ENCODE measurements around the gene ECSCR. TPM values are rescaled to one million over a fixed set of nuclear protein-coding genes. Genes with fewer than 3 reads are reported as not detected.

Gene ECSCR
- total and polyA plus RNA-seq, 2 donors, result 8.7 to 12.2 TPM

DNA sequence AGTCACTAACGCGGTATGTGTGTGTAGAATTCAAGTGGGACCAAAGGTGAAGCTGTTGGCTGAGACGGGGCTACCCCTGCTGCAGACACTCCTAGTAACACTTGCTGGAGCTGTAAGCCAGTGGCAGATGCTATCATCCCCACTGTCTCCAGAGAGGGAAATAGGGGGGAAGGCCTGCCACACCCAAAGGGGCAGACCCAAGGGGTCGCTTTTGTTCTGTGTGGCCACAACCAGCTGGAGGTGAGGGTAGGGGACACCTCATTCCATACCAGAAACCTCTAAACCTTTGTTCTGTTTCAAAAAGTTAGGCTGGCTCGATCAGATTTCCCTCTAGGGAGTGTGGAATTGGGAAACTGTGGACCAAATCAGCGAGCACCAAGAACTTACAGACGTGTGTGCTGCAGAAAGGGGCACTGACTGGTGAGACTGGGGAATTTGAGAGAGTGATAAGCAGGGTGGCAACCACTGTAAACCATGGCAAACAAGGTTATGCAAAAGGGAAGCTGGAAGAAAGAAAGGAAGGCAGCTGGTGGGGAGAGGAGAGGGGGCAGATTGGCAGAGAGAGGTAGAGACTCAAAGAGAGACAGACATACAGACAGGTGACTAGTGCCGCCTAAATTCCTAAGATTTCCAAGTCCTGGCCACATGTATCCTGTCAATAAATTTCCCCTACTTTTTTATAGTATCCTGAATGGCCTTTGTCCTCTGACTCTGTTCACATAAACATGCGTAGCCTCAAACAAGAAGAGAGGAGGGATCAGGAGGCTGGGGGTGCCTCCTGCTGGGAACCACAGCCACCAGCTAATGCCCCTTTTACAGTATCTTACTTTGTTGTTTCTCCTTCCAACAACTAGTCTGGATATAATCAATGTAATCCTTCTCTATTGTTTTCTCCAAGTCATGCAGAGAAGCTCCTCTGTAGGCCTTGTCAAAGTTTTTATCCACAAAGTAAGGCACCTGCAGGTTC, 43.0 kb downstream of the ECSCR start:
- Histone ChIP-seq H3K4me3 (ENCODE audit: low read length in 2 of 2) (no peak overlapping the region), H3K27me3 (ENCODE audit: control insufficient read depth in 2 of 2, insufficient read depth in 1 of 2, low read length in 1 of 2) (no peaks in the 10 kb centered on the region), H3K27ac (ENCODE audit: low read depth in 1 of 2, low read length in 1 of 2) (no peak overlapping the region), H3K4me1 (ENCODE audit: control insufficient read depth in 2 of 2, insufficient read depth in 2 of 2, low read length in 2 of 2) (peaks cover 2 to 15% of the 10 kb centered on the region in 2 donors), H3K36me3 (ENCODE audit: control insufficient read depth in 2 of 2, insufficient read depth in 2 of 2, low read length in 1 of 2) (peaks cover 8 to 23% of the 10 kb centered on the region in 2 donors), H3K9me3 (ENCODE audit: control insufficient read depth in 2 of 2, insufficient read depth in 1 of 2, low read length in 1 of 2) (no peaks in the 10 kb centered on the region)
- DNase-seq (ENCODE audit: low read depth in 6 of 9, low spot score in 9 of 9), result no peak
- WGBS, result 95% methylated on average over 9 of the region's 9 CpGs

DNA sequence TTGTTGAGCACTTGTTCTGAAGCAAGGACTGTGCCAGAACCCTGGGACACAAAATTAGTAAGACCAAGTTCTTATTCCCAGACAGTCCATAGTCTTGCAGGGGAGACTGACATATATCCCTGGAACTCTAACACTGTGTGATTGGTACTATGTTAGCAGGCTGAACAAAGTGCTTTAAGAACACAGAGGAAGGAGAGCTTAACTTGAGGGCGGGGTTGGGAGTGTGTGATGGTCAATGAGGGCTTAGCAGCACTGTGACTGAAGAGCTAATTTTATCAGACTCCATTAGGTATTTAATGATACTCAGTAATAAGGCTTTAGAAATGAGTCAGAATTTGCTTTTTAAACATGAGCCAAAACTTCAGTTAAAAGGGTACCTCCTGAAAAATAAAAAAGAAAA, 43.8 kb downstream of the ECSCR start:
- H3K9me3 ChIP-seq (ENCODE audit: control insufficient read depth in 2 of 2, insufficient read depth in 1 of 2, low read length in 1 of 2), result no peaks in the 10 kb centered on the region
- no peaks in the 10 kb centered on the region for H3K27me3 ChIP-seq (ENCODE audit: control insufficient read depth in 2 of 2, insufficient read depth in 1 of 2, low read length in 1 of 2)
- H3K27ac ChIP-seq (ENCODE audit: low read depth in 1 of 2, low read length in 1 of 2), result no peak overlapping the region
- peaks cover 8 to 17% of the 10 kb centered on the region in 2 donors for H3K36me3 ChIP-seq (ENCODE audit: control insufficient read depth in 2 of 2, insufficient read depth in 2 of 2, low read length in 1 of 2)
- DNase-seq (ENCODE audit: low read depth in 6 of 9, low spot score in 9 of 9), result no peak
- peaks cover 2 to 17% of the 10 kb centered on the region in 2 donors for H3K4me1 ChIP-seq (ENCODE audit: control insufficient read depth in 2 of 2, insufficient read depth in 2 of 2, low read length in 2 of 2)
- H3K4me3 ChIP-seq (ENCODE audit: low read length in 2 of 2), result no peak overlapping the region
- WGBS, result 96% methylated on average over 1 of the region's 1 CpG

DNA sequence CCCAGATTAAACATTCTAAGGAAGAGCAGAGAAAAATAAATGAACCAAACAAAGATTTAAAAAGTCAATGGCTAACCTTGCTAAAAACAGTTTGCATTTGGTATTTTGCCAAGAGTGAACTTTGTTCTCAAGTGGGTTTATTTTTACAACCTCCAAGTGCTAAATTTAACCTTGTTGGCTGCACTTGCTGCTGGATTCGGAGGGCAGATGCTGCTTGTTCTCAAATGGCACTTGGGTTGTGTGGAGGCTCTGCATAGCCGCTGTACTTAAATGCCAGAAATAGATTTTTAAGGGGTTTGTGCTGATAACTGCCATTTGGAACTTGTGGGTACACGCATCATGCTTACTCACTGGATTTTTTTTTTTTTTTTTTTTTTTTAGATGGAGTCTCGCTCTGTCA, 45.3 kb downstream of the ECSCR start:
- Histone ChIP-seq H3K4me1 (ENCODE audit: control insufficient read depth in 2 of 2, insufficient read depth in 2 of 2, low read length in 2 of 2) (peaks cover 2 to 17% of the 10 kb centered on the region in 2 donors), H3K36me3 (ENCODE audit: control insufficient read depth in 2 of 2, insufficient read depth in 2 of 2, low read length in 1 of 2) (peaks cover 8 to 12% of the 10 kb centered on the region in 2 donors), H3K27me3 (ENCODE audit: control insufficient read depth in 2 of 2, insufficient read depth in 1 of 2, low read length in 1 of 2) (no peaks in the 10 kb centered on the region), H3K4me3 (ENCODE audit: low read length in 2 of 2) (no peak overlapping the region), H3K27ac (ENCODE audit: low read depth in 1 of 2, low read length in 1 of 2) (no peak overlapping the region), H3K9me3 (ENCODE audit: control insufficient read depth in 2 of 2, insufficient read depth in 1 of 2, low read length in 1 of 2) (no peaks in the 10 kb centered on the region)
- DNase-seq (ENCODE audit: low read depth in 6 of 9, low spot score in 9 of 9), result no peak
- whole genome bisulfite sequencing, result 34% methylated on average over 4 of the region's 4 CpGs

DNA sequence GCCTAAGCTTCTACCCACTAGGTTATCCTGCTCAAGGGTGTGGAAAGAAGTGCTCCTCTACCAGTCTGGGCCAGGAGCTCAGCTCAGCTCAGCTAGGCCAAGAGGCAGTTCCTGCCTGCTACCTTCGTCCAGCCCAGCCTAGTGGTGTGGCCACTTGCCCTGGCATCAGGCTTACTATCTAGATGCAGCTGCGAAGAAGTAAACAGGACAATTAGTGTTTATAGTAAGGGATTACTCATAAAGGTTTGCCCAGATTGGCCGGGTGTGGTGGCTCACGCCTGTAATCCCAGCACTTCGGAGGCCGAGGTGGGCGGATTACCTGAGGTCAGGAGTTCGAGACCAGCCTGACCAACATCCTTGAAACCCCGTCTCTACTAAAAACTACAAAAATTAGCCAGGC, 45.9 kb downstream of the ECSCR start:
- 98% methylated on average over 9 of the region's 9 CpGs for WGBS
- Histone ChIP-seq H3K4me3 (ENCODE audit: low read length in 2 of 2) (no peak overlapping the region), H3K36me3 (ENCODE audit: control insufficient read depth in 2 of 2, insufficient read depth in 2 of 2, low read length in 1 of 2) (peaks cover 8 to 12% of the 10 kb centered on the region in 2 donors), H3K27ac (ENCODE audit: low read depth in 1 of 2, low read length in 1 of 2) (no peak overlapping the region), H3K27me3 (ENCODE audit: control insufficient read depth in 2 of 2, insufficient read depth in 1 of 2, low read length in 1 of 2) (no peaks in the 10 kb centered on the region), H3K4me1 (ENCODE audit: control insufficient read depth in 2 of 2, insufficient read depth in 2 of 2, low read length in 2 of 2) (peaks cover 2 to 17% of the 10 kb centered on the region in 2 donors), H3K9me3 (ENCODE audit: control insufficient read depth in 2 of 2, insufficient read depth in 1 of 2, low read length in 1 of 2) (no peaks in the 10 kb centered on the region)
- no peak for DNase-seq (ENCODE audit: low read depth in 6 of 9, low spot score in 9 of 9)

DNA sequence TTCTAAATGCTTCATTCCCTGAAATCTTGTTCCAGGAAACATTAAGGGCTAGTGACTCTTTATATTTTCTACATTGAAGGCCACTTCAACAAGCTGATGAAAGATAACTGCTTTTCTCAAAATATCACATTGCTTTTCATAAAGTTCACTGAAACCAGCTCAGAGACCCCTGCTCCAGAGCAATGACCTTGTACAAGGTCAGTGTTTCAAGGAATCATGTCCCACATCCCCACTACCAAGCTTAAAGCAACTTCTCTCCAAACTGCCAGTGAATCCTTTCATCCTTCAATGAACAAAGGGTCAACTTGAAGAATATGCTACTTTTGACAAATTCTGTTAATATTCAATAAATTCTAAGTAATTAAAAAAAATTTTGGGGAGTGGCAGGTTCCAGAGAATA, 46.7 kb downstream of the ECSCR start:
- Histone ChIP-seq H3K4me1 (ENCODE audit: control insufficient read depth in 2 of 2, insufficient read depth in 2 of 2, low read length in 2 of 2) (peaks cover 2 to 17% of the 10 kb centered on the region in 2 donors), H3K27ac (ENCODE audit: low read depth in 1 of 2, low read length in 1 of 2) (no peak overlapping the region), H3K27me3 (ENCODE audit: control insufficient read depth in 2 of 2, insufficient read depth in 1 of 2, low read length in 1 of 2) (no peaks in the 10 kb centered on the region), H3K9me3 (ENCODE audit: control insufficient read depth in 2 of 2, insufficient read depth in 1 of 2, low read length in 1 of 2) (no peaks in the 10 kb centered on the region), H3K36me3 (ENCODE audit: control insufficient read depth in 2 of 2, insufficient read depth in 2 of 2, low read length in 1 of 2) (peaks cover 8 to 12% of the 10 kb centered on the region in 2 donors), H3K4me3 (ENCODE audit: low read length in 2 of 2) (no peak overlapping the region)
- no peak for DNase-seq (ENCODE audit: low read depth in 6 of 9, low spot score in 9 of 9)

DNA sequence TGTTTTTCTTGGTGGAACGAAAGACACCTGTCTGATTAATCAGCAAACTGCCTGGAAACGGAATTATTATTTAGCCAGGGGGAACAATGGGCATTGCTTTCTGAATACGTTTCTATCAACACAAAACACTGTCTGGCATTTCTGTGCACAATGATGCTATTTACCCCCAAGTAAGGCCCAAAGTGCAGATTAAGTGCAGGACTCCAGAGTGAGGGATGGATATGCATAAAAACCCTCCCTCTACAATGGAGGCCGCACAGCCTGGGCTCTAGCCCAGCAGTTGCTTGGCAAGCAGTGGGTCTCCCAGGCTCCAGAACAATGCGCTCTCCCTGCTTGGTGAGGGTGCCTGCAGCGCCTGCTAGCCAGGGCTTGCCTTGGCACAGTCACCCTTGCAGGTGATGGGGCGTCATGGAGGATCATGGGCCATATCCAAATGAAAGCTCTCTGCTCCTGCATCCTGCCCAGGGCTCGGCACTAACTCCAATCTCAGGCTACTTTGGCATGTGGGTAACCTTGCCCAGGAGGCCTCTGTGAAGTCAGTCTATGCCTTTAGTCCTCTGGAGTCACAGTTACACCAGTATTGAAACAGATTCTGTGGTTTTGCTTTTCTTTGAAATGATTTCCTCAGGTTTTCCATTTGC, 47.2 kb downstream of the ECSCR start:
- H3K36me3 ChIP-seq (ENCODE audit: control insufficient read depth in 2 of 2, insufficient read depth in 2 of 2, low read length in 1 of 2), result peaks cover 8 to 12% of the 10 kb centered on the region in 2 donors
- no peak overlapping the region for H3K27ac ChIP-seq (ENCODE audit: low read depth in 1 of 2, low read length in 1 of 2)
- no peaks in the 10 kb centered on the region for H3K9me3 ChIP-seq (ENCODE audit: control insufficient read depth in 2 of 2, insufficient read depth in 1 of 2, low read length in 1 of 2)
- no peak for DNase-seq (ENCODE audit: low read depth in 6 of 9, low spot score in 9 of 9)
- no peaks in the 10 kb centered on the region for H3K27me3 ChIP-seq (ENCODE audit: control insufficient read depth in 2 of 2, insufficient read depth in 1 of 2, low read length in 1 of 2)
- H3K4me1 ChIP-seq (ENCODE audit: control insufficient read depth in 2 of 2, insufficient read depth in 2 of 2, low read length in 2 of 2), result peaks cover 2 to 17% of the 10 kb centered on the region in 2 donors
- H3K4me3 ChIP-seq (ENCODE audit: low read length in 2 of 2), result no peak overlapping the region
- WGBS, result 82% methylated on average over 8 of the region's 8 CpGs

DNA sequence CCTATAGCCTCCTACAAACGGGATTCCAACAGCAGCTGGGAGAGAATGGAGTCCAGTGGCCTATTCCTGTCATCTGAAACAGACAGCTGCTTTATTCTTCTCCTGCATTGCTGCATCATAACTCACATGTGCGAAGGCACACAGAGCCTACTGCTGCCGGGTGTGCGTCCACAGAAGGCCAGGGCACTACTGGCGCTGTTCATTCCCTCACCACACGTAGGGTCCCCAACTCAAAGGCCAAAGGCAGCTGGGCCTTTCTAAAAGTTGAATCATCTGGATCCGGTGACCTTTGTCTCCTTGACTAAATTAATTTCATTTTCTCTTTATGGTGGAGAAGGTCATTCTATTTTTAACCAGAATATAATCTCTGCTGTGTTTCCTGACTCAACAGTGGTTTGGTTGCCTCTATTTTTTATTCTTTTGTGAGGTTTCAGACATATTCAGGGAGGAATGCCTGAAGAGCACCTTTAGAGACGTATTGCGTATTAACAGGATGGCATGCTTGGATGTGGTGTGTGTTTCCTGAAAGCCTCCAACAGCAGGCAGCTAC, 47.9 kb downstream of the ECSCR start:
- 81% methylated on average over 9 of the region's 9 CpGs for WGBS
- peaks cover 8 to 12% of the 10 kb centered on the region in 2 donors for H3K36me3 ChIP-seq (ENCODE audit: control insufficient read depth in 2 of 2, insufficient read depth in 2 of 2, low read length in 1 of 2)
- no peak for DNase-seq (ENCODE audit: low read depth in 6 of 9, low spot score in 9 of 9)
- H3K27me3 ChIP-seq (ENCODE audit: control insufficient read depth in 2 of 2, insufficient read depth in 1 of 2, low read length in 1 of 2), result no peaks in the 10 kb centered on the region
- H3K27ac ChIP-seq (ENCODE audit: low read depth in 1 of 2, low read length in 1 of 2), result no peak overlapping the region
- H3K4me1 ChIP-seq (ENCODE audit: control insufficient read depth in 2 of 2, insufficient read depth in 2 of 2, low read length in 2 of 2), result peaks cover 2 to 17% of the 10 kb centered on the region in 2 donors
- no peak overlapping the region for H3K4me3 ChIP-seq (ENCODE audit: low read length in 2 of 2)
- no peaks in the 10 kb centered on the region for H3K9me3 ChIP-seq (ENCODE audit: control insufficient read depth in 2 of 2, insufficient read depth in 1 of 2, low read length in 1 of 2)

DNA sequence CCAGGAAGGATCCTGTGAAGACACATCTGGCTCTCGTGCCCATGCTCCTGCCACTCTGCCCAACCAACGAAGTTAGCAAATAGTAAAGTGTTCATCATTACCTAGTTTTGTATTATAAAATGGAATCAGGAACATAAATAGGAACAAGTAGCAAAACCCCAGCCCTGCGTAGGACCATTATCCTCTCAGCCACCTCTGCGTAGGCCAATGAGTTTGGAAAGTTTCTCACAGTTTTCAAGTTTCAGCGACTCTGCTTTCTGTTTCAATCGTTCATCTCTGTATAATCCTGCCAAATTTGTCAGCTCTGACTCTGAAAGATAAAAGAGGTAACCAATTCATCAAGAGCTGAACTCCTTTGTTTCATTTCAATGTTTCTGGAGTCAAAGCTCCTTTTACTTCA, 48.6 kb downstream of the ECSCR start:
- H3K27ac ChIP-seq (ENCODE audit: low read depth in 1 of 2, low read length in 1 of 2), result no peak overlapping the region
- H3K36me3 ChIP-seq (ENCODE audit: control insufficient read depth in 2 of 2, insufficient read depth in 2 of 2, low read length in 1 of 2), result peaks cover 4 to 7% of the 10 kb centered on the region in 2 donors
- no peak overlapping the region for H3K4me3 ChIP-seq (ENCODE audit: low read length in 2 of 2)
- 94% methylated on average over 6 of the region's 6 CpGs for WGBS
- H3K4me1 ChIP-seq (ENCODE audit: control insufficient read depth in 2 of 2, insufficient read depth in 2 of 2, low read length in 2 of 2), result peaks cover 2 to 17% of the 10 kb centered on the region in 2 donors
- DNase-seq (ENCODE audit: low read depth in 6 of 9, low spot score in 9 of 9), result no peak
- no peaks in the 10 kb centered on the region for H3K27me3 ChIP-seq (ENCODE audit: control insufficient read depth in 2 of 2, insufficient read depth in 1 of 2, low read length in 1 of 2)
- no peaks in the 10 kb centered on the region for H3K9me3 ChIP-seq (ENCODE audit: control insufficient read depth in 2 of 2, insufficient read depth in 1 of 2, low read length in 1 of 2)

DNA sequence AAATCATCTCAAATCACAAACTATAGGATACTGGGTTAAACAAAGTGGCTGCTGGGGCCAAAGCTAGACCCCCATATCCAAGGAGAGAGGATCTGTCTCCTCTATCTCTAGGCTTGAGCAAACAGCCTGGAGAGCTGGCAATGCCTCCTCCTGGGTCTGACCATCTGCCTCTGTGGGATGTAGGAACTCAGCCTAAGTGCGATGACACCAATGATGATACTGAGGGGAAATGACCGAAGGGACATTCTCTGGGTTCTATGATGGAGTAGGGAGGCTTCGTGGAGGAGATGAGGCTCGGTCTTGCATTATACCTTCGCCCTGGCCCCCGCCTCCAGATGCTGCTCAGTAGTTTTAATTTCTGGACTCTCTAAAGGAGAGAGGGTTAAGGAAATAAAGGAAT, 49.4 kb downstream of the ECSCR start:
- no peaks in the 10 kb centered on the region for H3K9me3 ChIP-seq (ENCODE audit: control insufficient read depth in 2 of 2, insufficient read depth in 1 of 2, low read length in 1 of 2)
- no peak overlapping the region for H3K4me3 ChIP-seq (ENCODE audit: low read length in 2 of 2)
- no peaks in the 10 kb centered on the region for H3K36me3 ChIP-seq (ENCODE audit: control insufficient read depth in 2 of 2, insufficient read depth in 2 of 2, low read length in 1 of 2)
- peaks cover 2 to 17% of the 10 kb centered on the region in 2 donors for H3K4me1 ChIP-seq (ENCODE audit: control insufficient read depth in 2 of 2, insufficient read depth in 2 of 2, low read length in 2 of 2)
- no peaks in the 10 kb centered on the region for H3K27me3 ChIP-seq (ENCODE audit: control insufficient read depth in 2 of 2, insufficient read depth in 1 of 2, low read length in 1 of 2)
- no peak overlapping the region for H3K27ac ChIP-seq (ENCODE audit: low read depth in 1 of 2, low read length in 1 of 2)
- 98% methylated on average over 6 of the region's 6 CpGs for WGBS
- DNase-seq (ENCODE audit: low read depth in 6 of 9, low spot score in 9 of 9), result no peak

All from thymus (tissue), 11 donors.